OCI-LY7 (cell line): ENCODE measurements around the gene TMEM238. TPM values are rescaled to one million over a fixed set of nuclear protein-coding genes. Genes with fewer than 3 reads are reported as not detected.

Experiments used
- BruUV-seq: library from RNA; stranded (reverse); fragments of 400-500 nt; replicated peaks from 2 replicates; lab custom pipeline; 2021; lab: Mats Ljungman, UMichigan
- CTCF ChIA-PET: fragments of 300-600 bp; sonication (Branson Sonifier 250); formaldehyde crosslinking; loops from one replicate; lab custom pipeline; 2022; ENCODE audit warnings: antibody characterized with exemption; ENCODE audit not compliant: unreplicated experiment; lab: Charles Lee
- POLR2A ChIA-PET: fragments of 300-600 bp; sonication (Branson Sonifier 250); formaldehyde crosslinking; loops from one replicate; lab custom pipeline; 2022; ENCODE audit warnings: antibody characterized with exemption; lab: Charles Lee
- DNase-seq: peaks from one replicate; pipeline ENCODE4 v3.0.0-alpha.2; 2015; ENCODE audit warnings: low spot score
- H2AFZ ChIP-seq: fragments of 200-600 bp; sonication (generic), shearing (Covaris generic); 2 replicates; pipeline ENCODE4 v1.6.1; 2014; ENCODE audit warnings: mild to moderate bottlenecking, antibody characterized with exemption, low read length, moderate library complexity
- H3K27ac ChIP-seq: fragments of 200-600 bp; sonication (generic); 2 replicates; pipeline ENCODE4 v1.5.1; 2014; ENCODE audit warnings: mixed run types, low read depth, mild to moderate bottlenecking, moderate library complexity, low read length, inconsistent platforms; ENCODE audit not compliant: poor library complexity, severe bottlenecking
- H3K36me3 ChIP-seq: fragments of 200-600 bp; sonication (generic); 2 replicates; pipeline ENCODE4 v1.6.1; 2014; ENCODE audit warnings: mild to moderate bottlenecking, antibody characterized with exemption, low read length, moderate library complexity, mixed read lengths; ENCODE audit not compliant: insufficient read depth
- H3K4me1 ChIP-seq: fragments of 200-600 bp; sonication (generic); 2 replicates; pipeline ENCODE4 v1.5.1; 2014; ENCODE audit warnings: mild to moderate bottlenecking, low read length; ENCODE audit not compliant: insufficient read depth, poor library complexity, severe bottlenecking
- H3K4me2 ChIP-seq: fragments of 200-600 bp; sonication (generic); 2 replicates; pipeline ENCODE4 v1.6.1; 2014; ENCODE audit warnings: mild to moderate bottlenecking, low read length
- H3K4me3 ChIP-seq: fragments of 200-600 bp; sonication (generic); 2 replicates; pipeline ENCODE4 v1.5.1; 2014; ENCODE audit warnings: mild to moderate bottlenecking, low read depth, low read length; ENCODE audit not compliant: poor library complexity, severe bottlenecking
- H3K79me2 ChIP-seq: fragments of 200-600 bp; sonication (generic); 2 replicates; pipeline ENCODE4 v1.6.1; 2016; ENCODE audit warnings: low read depth, mild to moderate bottlenecking, low read length, moderate library complexity, mixed read lengths; ENCODE audit not compliant: insufficient read depth
- H3K9me2 ChIP-seq: fragments of 200-600 bp; sonication (generic); 2 replicates; pipeline ENCODE4 v1.6.1; 2016; ENCODE audit warnings: mild to moderate bottlenecking, low read length, mixed read lengths; ENCODE audit not compliant: insufficient read depth
- H3K9me3 ChIP-seq: fragments of 200-600 bp; sonication (generic); 2 replicates; pipeline ENCODE4 v1.6.1; 2014; ENCODE audit warnings: mild to moderate bottlenecking, mixed run types, low read length, mixed read lengths
- H4K20me1 ChIP-seq: fragments of 200-600 bp; sonication (generic); 2 replicates; pipeline ENCODE4 v1.6.1; 2014; ENCODE audit warnings: mild to moderate bottlenecking, antibody characterized with exemption, low read length, moderate library complexity, mixed read lengths; ENCODE audit not compliant: insufficient read depth
- CTCF ChIP-seq: fragments of 200-600 bp; sonication (generic); conservative IDR thresholded peaks from 2 replicates; pipeline ENCODE4 v1.5.1; 2014; ENCODE audit warnings: mild to moderate bottlenecking, antibody characterized with exemption, low read length, moderate library complexity, mixed read lengths
- EZH2phosphoT487 ChIP-seq: fragments of 200-600 bp; sonication (generic); IDR thresholded peaks from 2 replicates; pipeline ENCODE4 v1.6.1; 2018; ENCODE audit warnings: low read depth, borderline replicate concordance, mild to moderate bottlenecking, mixed run types, antibody characterized with exemption, low read length, moderate library complexity, mixed read lengths
- intact Hi-C: fragments of 100-400 bp; cut with micrococcal nuclease; formaldehyde crosslinking; loops from one replicate; pipeline ENCODE4 v1.10.0; 2022; ENCODE audit not compliant: unreplicated experiment
- total RNA-seq, 2 experiments: library from RNA; depleted of rRNA in 1 of 2; stranded (reverse); fragments of >200 nt in 1 of 2; shearing (Covaris generic) in 1 of 2; gene quantifications; 2 replicates each; pipeline ENCODE4 v1.2.3, GENCODE V29; 2014 to 2022

The TMEM238 gene
- total RNA-seq, 2 experiments from 2014 or later: 2.7 to 6.5 TPM

GRCh38 chr19:55353803-55354697 is 30.0 kb downstream of the TMEM238 start:
- peak overlapping the region; percentile 34; the same call in 1 of the 2 replicates for H2AFZ ChIP-seq
- CTCF ChIA-PET: no interaction called here
- no peaks in the 10 kb centered on the region for H3K79me2 ChIP-seq
- intact Hi-C loops: no loop called here
- no peak for TF ChIP-seq EZH2phosphoT487
- no peak for TF ChIP-seq CTCF
- H4K20me1 ChIP-seq: no peaks in the 10 kb centered on the region
- peak overlapping the region; percentile 71 for H3K4me2 ChIP-seq
- H3K27ac ChIP-seq: no peak overlapping the region
- no TSS peak for BruUV-seq
- peak overlapping the region; percentile 65 for H3K4me3 ChIP-seq
- H3K36me3 ChIP-seq: no peaks in the 10 kb centered on the region
- H3K4me1 ChIP-seq: peaks cover 12% of the 10 kb centered on the region
- H3K9me2 ChIP-seq: no peaks in the 10 kb centered on the region
- no peaks in the 10 kb centered on the region for H3K9me3 ChIP-seq
- DNase-seq: peak; percentile 74
- POLR2A ChIA-PET: interaction anchor here (0.6 kb wide), 1 partner anchor 13 kb away, joined by 5 read pairs; no protein-coding TSS in a partner anchor

- BruUV-seq: no TSS peak
Measured at GRCh38 chr19:55353356-55353802, 30.7 kb downstream of the TMEM238 start.

More at GRCh38 chr19:55353356-55353802, 30.7 kb downstream of the TMEM238 start:
- intact Hi-C loops: no loop called here
- ChIA-PET CTCF (no interaction called here), POLR2A (interaction anchor here (0.6 kb wide), 1 partner anchor 13 kb away, joined by 5 read pairs; no protein-coding TSS in a partner anchor)
- H4K20me1 ChIP-seq: no peaks in the 10 kb centered on the region
- no peaks in the 10 kb centered on the region for H3K79me2 ChIP-seq
- H3K4me1 ChIP-seq: peaks cover 12% of the 10 kb centered on the region
- peak overlapping the region; percentile 71 for H3K4me2 ChIP-seq
- H3K9me3 ChIP-seq: no peaks in the 10 kb centered on the region
- peak overlapping the region; percentile 65 for H3K4me3 ChIP-seq
- H3K36me3 ChIP-seq: no peaks in the 10 kb centered on the region
- no peaks in the 10 kb centered on the region for H3K9me2 ChIP-seq
- peak overlapping the region; percentile 34; the same call in 1 of the 2 replicates for H2AFZ ChIP-seq
- no peak for DNase-seq
- H3K27ac ChIP-seq: no peak overlapping the region
- no peak for TF ChIP-seq CTCF
- no peak for TF ChIP-seq EZH2phosphoT487
